GM18907 (cell line): Measurements from ENCODE around the gene CYBC1.
"Not testable (repeated sequence)": the region's sequence is repeated elsewhere in the genome, so short reads cannot be mapped to it uniquely, and the experiment has no call there.

Source experiments
- ATAC-seq: cut with Tn5 transposase; IDR thresholded peaks from one replicate; pipeline ENCODE4 v1.9.1; 2021; ENCODE audit warnings: mild to moderate bottlenecking, moderate library complexity; ENCODE audit not compliant: unreplicated experiment

The CYBC1 gene

DNA sequence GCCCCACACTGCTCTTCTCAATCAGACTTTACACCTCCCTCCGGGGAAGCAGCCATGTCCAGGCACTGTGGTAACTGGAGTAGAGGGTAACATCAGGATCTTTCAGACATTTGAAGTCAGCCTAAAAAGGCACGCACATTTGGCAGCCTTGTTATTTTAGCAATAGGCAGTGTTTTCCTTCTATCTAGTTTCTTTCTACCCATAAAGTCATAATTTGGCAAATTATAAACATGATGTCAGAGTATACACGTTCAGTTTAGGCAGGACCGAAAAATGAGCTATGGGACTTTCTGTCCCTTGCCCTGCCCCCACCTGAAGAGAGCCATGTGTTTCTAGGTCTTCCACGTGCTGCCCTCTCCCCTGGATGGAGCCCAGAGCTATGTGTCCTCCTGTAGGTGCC, 29.1 kb upstream of the CYBC1 start:
- ATAC-seq = no peak

DNA sequence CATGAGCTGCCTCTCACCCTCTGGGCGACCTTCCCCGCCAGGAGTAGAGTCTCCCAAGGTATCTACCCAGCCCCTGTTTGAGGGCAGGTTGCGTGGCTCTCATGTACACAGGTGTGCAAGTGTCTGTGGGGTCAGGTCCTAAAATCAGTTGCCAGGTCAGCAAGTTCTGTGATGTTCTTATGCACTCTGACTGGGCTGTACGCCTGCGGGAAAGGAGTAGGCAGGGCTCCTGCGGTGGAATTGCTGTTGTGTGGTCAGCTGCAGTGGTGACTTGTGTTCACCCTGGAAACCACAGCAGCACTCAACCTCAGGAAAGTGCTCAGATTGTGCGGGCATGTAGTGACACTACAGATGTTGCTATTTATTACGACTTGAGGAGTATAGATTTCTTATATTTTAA, 27.4 kb upstream of the CYBC1 start:
- ATAC-seq = no peak

DNA sequence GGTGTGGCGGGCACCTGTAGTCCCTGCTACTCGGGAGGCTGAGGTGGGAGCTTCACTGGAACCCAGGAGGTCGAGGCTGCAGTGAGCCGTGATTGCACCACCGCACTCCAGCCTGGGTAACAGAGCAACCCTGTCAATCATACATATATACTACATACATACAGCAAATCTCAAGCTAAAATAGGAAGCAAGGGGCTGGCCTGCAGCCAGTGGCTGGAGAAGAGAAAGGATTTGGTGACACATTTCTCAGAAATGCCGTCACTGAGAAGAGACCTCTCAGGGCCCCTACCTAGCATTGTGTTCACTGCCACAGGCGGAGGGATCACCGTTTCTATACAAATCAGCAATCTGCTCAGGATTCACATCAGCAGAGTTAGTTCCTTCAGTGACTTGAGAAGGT, 24.9 kb upstream of the CYBC1 start:
- ATAC-seq = no peak

DNA sequence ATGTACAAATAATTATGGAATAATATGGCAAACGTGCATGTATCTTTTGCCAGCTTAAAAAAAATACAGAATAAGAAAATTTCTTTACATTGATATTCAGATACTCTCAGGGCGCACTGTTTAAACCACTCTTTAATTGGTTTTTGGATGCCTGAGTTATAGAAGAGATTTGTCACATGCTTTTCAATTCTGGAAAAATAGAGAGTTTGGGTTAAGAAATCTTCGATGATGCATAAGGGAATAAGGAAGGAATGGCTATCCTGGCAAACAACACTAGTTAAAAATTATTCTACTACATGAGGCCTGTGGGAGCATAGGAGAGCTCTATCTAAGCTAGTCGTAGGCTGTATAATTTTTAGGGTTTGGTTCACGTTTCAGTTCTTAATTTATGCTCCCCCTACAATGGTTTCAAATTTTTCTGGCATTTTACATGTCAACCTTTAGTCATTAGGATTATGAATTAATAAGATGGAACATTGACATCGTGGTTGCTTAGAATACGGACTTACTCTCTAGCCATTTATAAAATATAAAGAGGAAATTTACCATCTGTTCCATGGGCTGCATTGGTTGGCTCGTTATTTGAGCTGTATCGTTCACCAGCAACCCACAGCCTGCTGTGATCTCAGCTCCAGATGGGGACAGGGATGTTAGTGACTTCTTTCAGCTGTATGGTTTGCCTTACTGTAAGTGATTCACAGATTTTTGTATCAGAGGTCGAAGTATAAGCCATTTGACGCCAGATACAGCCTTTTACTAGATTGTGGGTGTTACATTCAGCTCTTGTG, 23.9 kb upstream of the CYBC1 start:
- no peak for ATAC-seq

DNA sequence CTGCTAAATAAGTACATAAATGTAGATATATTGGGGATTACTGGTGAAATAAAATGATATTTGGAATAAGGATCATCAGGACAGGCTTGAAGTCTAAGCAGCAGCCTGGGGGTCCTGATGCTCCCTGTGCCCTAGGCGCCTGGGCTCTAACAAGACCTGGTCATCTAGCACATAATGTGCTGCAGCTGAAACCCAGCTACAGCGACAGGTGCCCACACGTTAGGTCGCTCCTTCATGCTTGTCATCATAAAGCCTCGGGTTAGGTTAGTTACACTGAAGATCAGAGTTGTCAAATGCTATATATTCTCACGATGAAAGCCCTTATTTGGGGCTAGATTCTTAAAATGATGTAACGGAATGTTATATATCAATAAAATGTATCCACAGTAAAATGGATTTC, 19.5 kb upstream of the CYBC1 start:
- no peak for ATAC-seq

DNA sequence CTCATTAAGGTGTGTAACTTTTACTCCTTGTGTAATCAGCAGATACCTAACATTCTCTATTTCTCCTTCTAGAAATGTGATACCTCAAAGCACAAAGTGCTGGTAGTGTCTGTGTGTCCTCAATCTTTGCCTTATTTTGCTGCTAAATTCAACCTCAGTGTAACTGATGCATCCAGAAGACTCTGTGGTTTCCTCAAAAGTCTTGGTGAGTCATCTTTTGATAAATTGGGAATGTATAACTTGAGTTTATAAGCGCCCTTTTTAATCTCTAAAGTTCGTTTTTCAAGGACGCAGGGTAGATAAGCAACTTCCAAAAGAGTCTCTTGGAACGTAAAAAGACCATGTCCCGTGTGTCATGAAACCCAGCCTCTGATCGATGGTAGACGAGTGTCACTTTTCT, 18.1 kb upstream of the CYBC1 start:
- no peak for ATAC-seq

DNA sequence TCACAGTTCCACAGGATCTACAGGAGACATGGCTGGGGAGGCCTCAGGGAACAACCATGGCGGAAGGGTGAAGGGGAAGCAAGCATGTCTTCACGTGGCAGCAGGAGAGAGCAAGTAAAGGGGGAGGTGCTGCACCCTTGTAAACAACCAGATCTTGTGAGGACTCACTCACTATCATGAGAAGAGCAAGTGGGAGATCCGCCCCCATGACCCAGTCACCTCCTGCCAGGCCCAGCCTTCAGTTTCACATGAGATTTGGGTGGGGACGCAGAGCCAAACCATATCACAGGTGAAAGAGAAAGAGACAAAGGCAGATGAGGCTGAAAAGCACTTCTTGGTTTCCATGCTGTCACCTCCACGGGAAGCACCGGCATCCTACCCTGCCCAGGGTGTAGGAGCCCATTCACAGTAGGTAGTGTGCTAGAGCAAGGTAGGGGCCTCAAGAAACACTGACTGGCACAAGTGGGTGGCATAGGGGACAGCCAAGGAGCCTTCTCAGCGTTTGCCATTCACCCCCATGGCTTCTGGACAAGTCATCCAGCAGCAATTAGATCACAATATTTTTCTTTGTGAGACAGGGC, 14.6 kb upstream of the CYBC1 start:
- no peak for ATAC-seq

DNA sequence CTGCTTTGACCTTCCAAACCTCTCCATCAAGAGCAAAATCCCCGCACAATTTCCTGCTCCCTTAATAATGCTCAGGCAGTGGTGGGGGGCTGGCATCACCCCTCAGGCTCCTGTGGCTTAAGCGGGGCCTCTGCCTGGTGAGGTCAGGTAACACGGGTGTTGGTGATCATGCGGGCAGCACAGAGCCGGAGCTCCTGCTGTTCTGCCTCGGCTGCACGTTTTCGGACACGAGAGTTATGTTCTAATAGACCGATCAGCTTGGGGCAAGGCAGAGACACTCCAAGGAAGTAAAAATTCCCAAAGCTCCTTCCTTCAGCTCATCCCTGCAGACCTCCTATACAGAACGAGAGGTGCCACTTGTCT, 14.0 kb upstream of the CYBC1 start:
- ATAC-seq = no peak

DNA sequence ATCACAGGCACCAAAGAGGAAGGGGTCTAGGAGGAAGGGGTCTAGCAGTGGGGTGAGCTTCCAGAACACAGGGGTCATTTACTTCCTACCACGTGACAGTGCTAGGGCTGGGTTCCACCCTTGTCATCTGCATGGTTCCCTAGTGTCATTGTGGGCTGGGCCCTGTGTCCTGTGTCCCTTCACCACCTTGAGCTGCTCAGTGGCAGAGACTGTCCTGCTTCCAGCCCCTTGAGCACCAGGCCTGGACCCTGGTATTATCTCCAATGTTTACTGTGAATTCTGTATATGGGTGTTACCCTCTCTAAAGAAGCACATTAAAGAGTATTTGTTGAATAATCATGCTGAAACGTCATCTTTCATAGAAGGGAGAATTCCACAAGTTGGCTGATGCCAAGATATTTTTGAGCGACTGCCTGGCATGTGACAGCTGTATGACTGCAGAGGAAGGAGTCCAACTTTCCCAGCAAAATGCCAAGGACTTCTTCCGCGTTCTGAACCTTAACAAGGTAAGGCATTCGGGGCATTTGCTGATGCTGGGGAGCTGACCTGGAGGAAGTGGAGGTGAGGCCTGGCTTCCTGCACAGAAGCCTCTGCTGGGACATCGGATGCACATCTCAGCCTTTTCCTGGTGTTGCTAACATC, 13.5 kb upstream of the CYBC1 start:
- no peak for ATAC-seq

DNA sequence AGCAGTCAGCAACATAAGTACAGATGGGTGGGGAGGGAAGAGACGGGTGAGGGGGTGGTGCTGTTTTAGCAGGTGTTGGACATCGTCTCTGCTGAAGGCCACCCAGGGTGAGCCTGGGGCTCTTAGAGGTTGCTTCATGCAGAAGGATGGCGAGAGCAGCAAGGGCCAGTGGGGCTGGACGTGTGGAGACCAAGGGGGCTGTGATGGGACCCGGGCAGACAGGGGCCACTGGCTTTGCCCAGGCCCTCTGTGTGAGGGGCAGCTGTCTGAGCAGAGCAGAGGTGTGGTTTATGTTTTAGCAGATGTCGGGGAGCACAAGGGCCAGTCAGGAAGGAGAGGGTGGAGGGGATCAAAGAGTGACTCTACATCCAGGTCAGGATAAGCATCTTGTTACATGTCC, 12.8 kb upstream of the CYBC1 start:
- ATAC-seq = no peak

DNA sequence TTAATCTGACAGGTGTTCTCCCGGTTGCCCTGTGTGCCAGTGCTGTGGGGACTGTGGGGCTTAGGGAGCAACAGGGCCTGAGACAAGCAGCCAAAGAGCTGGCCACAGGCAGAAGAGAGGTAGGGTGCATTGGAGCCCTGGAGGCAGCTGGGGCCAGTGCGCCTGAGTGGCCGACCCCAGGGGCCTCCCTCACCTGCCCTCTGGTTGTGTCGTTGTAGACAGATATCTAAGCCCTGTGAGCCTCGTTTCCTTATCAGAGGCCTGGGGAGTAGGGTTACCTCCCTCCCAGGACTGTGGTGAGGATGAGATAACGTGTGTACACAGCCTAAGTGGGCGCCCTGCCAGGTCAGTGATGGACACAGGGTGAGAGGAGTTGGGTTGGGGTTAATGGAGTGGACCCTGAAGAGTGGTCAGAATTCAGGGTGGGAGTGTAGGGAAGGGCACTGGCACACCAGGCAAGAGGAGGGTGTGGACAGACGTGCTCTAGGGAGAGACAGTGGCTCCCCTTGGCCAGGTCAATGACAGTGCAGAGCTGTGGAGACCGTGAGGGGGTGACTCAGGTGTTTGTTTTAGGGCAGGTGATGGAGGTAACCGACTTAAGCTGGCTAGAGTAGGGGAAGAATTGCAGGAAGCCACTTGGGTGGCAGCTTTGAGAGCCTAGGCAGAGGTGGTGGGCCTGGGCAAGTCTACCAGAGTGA, 11.4 kb upstream of the CYBC1 start:
- ATAC-seq = no peak

DNA sequence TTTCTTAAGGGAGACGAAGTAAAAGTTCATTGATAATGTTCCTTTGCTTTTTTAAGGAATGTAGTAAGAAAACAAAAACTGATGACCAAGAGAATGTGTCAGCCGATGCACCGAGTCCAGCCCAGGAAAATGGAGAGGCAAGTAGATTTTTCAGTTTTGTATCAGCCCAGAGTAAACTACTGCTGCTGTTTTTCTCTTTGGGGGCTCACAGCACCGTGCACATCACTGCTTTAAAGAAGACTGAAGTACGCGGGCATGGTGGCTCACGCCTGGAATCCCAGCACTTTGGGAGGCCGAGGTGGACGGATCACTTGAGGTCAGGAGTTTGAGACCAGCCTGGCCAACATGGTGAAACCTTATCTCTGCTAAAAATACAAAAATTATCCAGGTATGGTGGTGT, 9.4 kb upstream of the CYBC1 start:
- ATAC-seq = not testable (repeated sequence)

DNA sequence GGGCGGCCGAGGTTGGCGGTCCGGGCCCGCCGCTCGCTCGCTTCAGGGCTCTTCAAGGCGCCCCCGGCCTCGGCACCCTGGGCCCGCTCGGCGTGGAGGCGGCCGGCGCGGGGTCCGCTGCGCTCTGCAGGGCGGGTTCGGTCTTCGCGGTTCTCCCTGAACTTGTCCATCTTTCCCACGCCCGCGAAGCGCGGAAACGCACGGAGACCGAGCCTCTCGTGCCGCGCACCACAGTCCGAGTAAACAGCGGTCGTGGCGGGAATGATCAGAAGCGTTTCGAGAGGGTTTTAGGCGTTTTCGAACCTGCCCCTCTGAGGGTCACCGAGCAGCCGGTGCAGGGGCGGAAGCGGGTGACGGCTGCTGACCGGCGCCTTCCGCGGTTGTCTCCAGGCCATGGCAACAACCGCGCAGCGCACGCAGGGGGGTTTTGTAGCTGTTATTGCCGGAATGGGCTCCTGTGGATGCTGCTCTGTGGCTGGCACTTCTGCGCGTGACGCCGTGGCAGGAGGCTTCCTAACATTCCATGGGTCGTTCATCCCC, 8.4 kb upstream of the CYBC1 start:
- peak; percentile 26 for ATAC-seq

DNA sequence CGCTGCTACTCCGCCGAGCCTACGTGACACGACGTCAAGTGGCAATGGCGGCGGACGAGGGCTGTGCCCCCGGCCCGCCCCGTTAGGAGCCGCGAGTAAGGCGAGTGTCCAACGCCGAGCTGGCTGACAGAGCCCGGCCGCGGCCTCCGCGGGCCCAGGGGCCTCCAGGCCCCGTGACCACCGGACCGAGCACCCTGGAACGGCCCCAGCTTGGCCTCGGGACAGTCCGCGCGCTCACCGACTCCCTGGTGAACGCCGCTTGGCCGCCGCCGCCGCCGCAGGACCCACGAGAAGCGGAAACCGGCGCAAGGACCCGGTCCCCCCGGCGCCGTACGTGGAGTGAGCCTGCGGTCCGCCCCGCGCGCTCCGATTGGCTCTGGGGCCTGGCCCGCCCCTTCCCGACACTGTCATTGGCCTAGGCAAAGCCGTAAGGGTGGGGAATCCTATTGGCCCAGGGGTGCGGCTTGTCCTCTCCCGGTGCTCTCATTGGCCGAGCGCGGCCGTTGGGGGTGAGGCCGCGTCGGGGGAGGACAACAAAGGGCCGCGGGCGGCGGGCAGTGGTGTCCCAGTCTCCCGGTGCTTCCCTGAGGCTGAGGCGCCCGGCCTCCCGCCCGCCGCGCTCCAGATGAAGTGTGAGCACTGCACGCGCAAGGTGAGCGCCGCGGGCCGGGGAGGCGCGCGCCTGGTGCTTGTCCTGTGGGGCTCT, 7.8 kb upstream of the CYBC1 start, which contains the start of gene NARF:
Gene NARF (plus strand): TSS at position 563 of the 706 bp plus-strand sequence. CDS start 63 bp downstream, at position 626.
- ATAC-seq = peak; percentile 94

DNA sequence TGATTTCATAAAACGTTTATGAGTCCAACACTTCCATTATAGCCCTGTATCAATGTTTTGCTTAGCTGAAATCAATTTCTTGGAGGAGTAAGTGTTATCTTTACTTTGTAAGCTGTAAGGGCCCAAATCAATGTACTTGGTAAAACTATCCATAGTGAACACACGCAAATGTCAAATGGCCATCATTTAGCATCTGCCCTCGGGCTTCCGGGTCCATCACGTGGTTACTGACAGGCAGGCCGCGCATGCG, 7.3 kb upstream of the CYBC1 start:
- ATAC-seq = no peak

DNA sequence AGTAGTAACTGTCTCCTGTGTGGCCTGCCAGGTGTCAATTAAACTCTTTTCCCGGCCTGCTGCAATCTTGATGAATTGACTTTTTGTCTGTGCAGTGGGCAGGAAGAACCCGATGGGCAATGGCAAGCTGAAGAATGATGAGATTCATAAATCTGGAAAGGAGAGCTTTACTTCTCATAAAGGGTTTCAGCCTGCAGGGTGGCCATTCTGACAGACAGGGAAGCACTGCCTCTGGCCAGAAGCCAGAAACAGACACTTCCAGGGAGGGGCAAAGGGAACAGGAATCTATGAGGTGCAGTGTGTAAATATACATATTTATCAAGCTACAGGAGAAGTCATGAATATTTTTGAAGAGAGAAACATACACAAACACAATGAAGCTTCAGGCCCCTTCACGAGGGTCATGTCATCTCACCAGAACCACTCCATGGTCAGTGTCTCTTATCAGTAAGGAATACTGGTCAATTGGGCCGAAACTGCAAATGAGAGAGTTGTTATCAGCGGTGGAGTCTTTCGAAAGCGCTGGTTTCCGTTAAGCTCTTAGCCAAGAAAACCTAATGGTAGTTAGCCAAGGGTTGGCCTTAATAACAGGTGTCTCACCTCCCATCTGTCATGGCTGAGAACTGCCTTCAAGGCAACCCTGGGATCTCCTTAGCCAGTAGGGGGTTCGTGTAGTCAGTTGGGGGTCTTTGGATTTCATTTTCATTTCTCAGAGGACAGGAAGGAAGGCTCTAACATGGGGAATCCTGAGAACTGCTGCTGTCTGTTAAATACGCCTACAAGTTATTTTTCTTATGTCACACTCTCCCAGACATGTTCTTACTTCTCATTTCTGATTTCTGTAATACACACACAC, 6.7 kb upstream of the CYBC1 start:
- no peak for ATAC-seq

DNA sequence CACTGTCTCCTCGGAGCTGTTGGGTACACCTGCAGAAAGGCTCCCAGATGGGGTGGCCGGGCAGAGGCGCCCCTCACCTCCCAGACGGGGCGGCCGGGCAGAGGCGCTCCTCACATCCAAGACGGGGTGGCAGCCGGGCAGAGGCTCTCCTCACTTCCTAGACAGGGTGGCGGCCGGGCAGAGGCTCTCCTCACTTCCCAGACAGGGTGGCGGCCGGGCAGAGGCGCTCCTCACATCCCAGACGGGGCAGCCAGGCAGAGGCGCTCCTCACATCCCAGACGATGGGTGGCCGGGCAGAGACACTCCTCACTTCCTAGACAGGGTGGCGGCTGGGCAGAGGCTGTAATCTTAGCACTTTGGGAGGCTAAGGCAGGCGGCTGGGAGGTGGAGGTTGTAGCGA, 3.2 kb upstream of the CYBC1 start:
- ATAC-seq = not testable (repeated sequence)

DNA sequence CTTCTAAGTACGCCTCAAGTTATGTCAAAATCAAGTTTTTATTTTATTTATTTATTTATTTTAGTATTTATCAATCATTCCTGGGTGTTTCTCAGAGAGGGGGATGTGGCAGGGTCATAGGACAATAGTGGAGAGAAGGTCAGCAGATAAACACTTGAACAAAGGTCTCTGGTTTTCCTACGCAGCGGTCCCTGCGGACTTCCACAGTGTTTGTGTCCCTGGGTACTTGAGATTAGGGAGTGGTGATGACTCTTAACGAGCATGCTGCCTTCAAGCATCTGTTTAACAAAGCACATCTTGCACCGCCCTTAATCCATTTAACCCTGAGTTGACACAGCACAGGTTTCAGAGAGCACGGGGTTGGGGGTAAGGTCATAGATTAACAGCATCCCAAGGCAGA, 2.6 kb upstream of the CYBC1 start:
- not testable (repeated sequence) for ATAC-seq

DNA sequence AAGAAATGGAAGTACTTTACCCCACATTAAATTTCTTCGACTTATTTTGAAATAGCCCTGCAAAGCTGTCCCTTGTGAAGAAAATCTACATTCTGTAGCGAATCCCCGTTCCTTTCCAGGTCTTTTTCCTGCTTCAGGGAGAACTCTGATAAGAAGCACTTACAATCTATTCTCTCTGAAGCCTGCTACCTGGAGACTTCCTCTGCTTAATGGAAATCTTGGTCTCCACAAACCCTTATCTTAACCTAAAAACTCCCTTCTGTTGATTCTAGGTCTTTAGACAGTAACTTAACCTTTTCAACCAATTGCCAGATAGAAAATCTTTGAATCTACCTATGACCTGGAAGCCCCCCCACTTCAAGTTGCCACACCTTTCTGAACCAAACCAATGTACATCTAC, 1.6 kb upstream of the CYBC1 start:
- no peak for ATAC-seq

DNA sequence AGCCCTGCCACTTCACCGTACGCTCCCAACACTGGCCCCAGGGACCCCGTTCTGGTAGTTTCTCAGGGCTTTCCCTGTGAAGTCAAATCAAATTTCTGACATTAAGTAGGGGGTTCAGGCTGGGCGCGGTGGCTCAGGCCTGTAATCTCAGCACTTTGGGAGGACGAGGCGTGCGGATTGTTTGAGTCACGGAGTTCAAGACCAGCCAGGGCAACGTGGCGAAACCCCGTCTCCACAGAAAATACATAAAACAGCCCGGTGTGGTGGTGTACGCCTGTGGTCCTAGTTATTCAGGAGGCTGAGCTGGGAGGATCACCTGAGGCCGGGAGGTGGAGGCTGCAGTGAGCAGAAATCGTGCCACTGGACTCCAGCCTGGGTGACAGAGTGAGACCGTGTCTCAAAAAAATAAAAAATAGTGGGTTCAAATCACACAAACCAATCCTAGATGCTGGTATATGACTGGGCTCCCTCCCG, 632 bp downstream of the CYBC1 start:
- ATAC-seq = peak; percentile 7
